ENCODE results near the gene ELP6.
A peak's percentile ranks its signal among the peaks of the same experiment; 100 is the strongest.
"Not testable (repeated sequence)": the region's sequence is repeated elsewhere in the genome, so short reads cannot be mapped to it uniquely, and the experiment has no call there.

The ELP6 gene

GRCh38 chr3:47517937-47518336 lies 4.4 kb upstream of the ELP6 start:
- DNase-seq = no peak
- in situ Hi-C loops (cut with HindIII; ENCODE audit: low pct_ligation_motif_present, low pct_unique_long_range_greater_than_20kb, low sequenced_read_pairs) = no loop called here

- no peak for DNase-seq
- in situ Hi-C loops (cut with HindIII; ENCODE audit: low pct_ligation_motif_present, low pct_unique_long_range_greater_than_20kb, low sequenced_read_pairs) = no loop called here
These were observed 2.4 kb upstream of the ELP6 start for GRCh38 chr3:47515864-47516319.

GRCh38 chr3:47515100-47515499 lies 1.6 kb upstream of the ELP6 start:
- in situ Hi-C loops (cut with HindIII; ENCODE audit: low pct_ligation_motif_present, low pct_unique_long_range_greater_than_20kb, low sequenced_read_pairs) = no loop called here
- no peak for DNase-seq

GRCh38 chr3:47512416-47513124 lies 942 bp downstream of the ELP6 start:
- peak; percentile 12 for DNase-seq
- in situ Hi-C loops (cut with HindIII; ENCODE audit: low pct_ligation_motif_present, low pct_unique_long_range_greater_than_20kb, low sequenced_read_pairs) = no loop called here

DNA sequence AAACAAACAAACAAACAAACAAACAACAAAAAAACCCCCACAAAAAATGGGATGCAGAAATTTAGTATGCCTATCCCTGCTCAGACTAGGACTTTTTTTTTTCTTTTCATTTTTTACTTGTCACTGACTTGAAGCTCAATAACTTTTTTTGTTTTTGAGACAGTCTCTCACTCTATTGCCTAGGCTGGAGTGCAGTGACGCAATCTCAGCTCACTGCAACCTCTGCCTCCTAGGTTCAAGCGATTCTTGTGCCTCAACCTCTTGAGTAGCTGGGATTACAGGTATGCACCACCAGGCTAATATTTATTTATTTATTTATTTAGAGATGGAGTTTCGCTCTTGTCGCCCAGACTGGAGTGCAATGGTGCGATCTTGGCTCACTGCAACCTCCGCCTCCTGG lies 8.2 kb downstream of the ELP6 start:
- in situ Hi-C loops (cut with HindIII; ENCODE audit: low pct_ligation_motif_present, low pct_unique_long_range_greater_than_20kb, low sequenced_read_pairs); DNase-seq: not testable (repeated sequence)

DNA sequence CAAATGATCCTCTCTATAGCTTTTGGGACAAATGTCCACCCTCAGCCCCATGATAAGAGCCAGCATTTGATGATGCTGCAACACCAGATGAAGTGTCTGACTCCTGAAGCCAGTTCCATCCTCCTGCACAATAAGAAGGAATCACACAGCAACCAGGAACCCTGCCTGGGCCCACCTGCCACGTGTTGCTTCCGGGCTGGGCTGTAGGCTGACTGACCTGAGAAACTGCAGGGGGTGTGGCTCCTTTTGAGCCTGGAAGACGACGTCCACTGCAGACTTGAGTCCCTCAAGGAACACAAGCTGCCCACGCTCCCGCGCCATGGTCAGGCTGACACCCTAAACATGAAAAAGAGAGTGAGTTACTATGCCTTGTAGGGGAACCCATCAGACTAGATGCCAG lies 9.4 kb downstream of the ELP6 start:
- DNase-seq = no peak
- in situ Hi-C loops (cut with HindIII; ENCODE audit: low pct_ligation_motif_present, low pct_unique_long_range_greater_than_20kb, low sequenced_read_pairs) = no loop called here

- DNase-seq = no peak
- in situ Hi-C loops (cut with HindIII; ENCODE audit: low pct_ligation_motif_present, low pct_unique_long_range_greater_than_20kb, low sequenced_read_pairs) = no loop called here
These were observed 10.5 kb downstream of the ELP6 start for GRCh38 chr3:47503033-47503432.

DNA sequence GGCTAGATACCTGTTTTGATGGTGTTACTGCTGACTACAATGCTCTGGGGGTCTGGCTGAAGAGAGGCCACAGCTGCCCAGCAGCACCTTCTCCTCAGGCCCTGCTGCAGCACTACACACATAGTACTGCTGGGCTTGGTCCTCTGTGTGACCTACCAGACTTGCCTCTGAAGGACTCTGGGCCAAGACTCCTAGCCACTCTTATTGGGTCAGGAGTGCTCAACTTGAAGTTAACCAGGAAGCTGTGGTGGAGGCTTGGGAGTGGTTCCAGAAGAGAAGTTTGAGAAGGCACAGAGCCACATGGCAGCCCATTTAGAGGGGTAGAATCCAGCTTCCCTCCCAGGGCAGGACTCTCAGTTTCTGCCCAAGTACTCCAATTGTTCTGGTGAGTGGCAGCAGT lies 16.6 kb downstream of the ELP6 start:
- DNase-seq = no peak
- in situ Hi-C loops (cut with HindIII; ENCODE audit: low pct_ligation_motif_present, low pct_unique_long_range_greater_than_20kb, low sequenced_read_pairs) = no loop called here

DNA sequence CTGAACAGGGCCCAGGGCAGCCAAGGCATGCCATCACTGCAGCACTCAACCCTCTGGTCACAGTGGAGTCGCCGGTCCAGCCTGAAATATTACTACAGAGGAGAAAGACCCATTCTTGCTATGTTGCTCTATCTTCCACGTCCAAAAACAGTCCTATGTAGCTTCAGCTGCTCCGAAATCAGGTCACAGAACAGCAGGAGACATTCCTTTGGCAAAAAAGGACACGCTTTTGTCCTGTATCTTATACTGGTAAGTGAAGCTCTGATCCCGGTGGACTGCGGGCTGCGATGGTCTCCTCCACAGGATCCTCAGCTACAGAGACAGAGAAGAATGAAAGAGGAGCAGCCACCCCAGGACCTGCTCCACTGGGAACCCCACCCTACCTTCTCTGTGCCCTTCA lies 17.6 kb downstream of the ELP6 start:
- in situ Hi-C loops (cut with HindIII; ENCODE audit: low pct_ligation_motif_present, low pct_unique_long_range_greater_than_20kb, low sequenced_read_pairs) = no loop called here

GRCh38 chr3:47495111-47495510 lies 18.4 kb downstream of the ELP6 start:
- in situ Hi-C loops (cut with HindIII; ENCODE audit: low pct_ligation_motif_present, low pct_unique_long_range_greater_than_20kb, low sequenced_read_pairs) = no loop called here
- no peak for DNase-seq

More for the DNA sequence above, 17.6 kb downstream of the ELP6 start:
- DNase-seq = no peak

DNA sequence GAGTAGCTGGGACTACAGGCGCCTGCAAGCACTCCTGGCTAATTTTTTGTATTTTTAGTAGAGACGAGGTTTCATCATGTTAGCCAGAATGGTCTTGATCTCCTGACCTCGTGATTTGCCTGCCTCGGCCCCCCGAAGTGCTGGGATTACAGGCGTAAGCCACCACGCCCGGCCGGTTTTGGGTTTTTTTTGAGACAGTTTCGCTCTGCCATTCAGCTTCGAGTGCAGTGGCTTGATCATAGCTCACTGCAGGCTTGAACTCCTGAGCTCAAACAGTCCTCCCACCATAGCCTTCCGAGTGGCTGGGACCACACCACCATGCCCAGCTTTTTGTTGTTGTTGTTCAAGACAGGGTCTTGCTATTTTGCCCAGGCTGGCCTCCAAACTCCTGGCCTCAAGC lies 21.7 kb downstream of the ELP6 start:
- no peak for DNase-seq
- in situ Hi-C loops (cut with HindIII; ENCODE audit: low pct_ligation_motif_present, low pct_unique_long_range_greater_than_20kb, low sequenced_read_pairs) = no loop called here

DNA sequence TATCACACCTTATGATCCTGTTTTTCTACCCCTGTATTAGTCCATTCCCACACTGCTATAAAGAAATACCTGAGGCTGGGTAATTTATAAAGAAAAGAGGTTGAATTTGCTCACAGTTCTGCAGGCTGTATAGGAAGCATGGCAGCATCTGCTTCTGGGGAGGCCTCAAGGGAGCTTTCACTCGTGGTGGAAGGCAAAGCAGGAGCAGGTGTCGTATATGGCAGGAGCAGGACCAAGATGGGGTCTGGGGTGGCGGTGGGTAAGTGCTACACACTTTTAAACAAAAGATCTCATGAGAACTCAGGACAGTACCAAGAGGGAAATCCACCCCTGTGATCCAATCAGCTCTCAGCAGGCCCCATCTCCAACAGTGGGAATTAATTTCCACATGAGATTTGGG lies 22.3 kb downstream of the ELP6 start:
- no peak for DNase-seq
- in situ Hi-C loops (cut with HindIII; ENCODE audit: low pct_ligation_motif_present, low pct_unique_long_range_greater_than_20kb, low sequenced_read_pairs) = no loop called here

- in situ Hi-C loops (cut with HindIII; ENCODE audit: low pct_ligation_motif_present, low pct_unique_long_range_greater_than_20kb, low sequenced_read_pairs) = no loop called here
- no peak for DNase-seq
These were observed 26.2 kb downstream of the ELP6 start for GRCh38 chr3:47487265-47487664.

DNA sequence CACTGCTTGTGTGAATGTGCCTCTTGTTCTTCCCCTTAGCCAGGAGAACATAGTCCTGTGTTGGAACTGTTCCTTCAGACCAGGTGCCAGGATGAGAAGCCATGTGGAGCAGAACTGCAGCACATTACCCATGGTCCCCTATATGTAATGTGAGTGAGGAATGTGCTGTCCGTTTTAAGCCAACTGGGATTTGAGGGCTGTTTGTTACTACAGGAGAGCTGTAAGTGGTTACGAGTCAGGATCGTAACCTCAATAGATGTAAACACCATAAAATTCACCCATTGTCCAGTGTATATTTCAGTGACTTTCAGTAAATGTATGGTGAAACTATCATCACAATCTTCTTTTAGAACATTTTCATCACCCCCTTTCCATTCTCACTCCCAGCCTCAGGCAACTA lies 27.7 kb downstream of the ELP6 start:
- in situ Hi-C loops (cut with HindIII; ENCODE audit: low pct_ligation_motif_present, low pct_unique_long_range_greater_than_20kb, low sequenced_read_pairs) = no loop called here
- no peak for DNase-seq

DNA sequence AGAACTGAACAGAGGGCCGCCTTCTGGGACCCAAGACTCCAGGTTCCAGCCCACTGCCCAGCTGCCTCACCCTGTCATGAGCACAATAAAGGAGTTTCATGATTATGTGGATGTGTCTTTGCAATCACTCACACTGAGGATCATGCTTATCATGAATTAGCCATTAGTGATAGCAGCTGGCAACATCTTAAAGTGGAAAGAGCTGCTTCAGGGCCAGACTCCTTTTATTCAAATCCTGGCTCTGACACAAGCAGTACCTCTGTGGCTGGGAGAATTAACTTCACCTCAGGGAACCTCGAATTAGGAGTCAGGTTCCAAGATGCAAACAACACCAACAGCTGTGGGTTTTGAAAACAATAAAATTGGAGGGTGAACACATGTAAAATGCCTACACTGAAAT lies 31.1 kb downstream of the ELP6 start:
- in situ Hi-C loops (cut with HindIII; ENCODE audit: low pct_ligation_motif_present, low pct_unique_long_range_greater_than_20kb, low sequenced_read_pairs) = no loop called here
- DNase-seq = no peak

GRCh38 chr3:47481763-47482162 lies 31.7 kb downstream of the ELP6 start:
- DNase-seq; in situ Hi-C loops (cut with HindIII; ENCODE audit: low pct_ligation_motif_present, low pct_unique_long_range_greater_than_20kb, low sequenced_read_pairs): not testable (repeated sequence)

GRCh38 chr3:47480267-47480666 lies 33.2 kb downstream of the ELP6 start:
- DNase-seq; in situ Hi-C loops (cut with HindIII; ENCODE audit: low pct_ligation_motif_present, low pct_unique_long_range_greater_than_20kb, low sequenced_read_pairs): not testable (repeated sequence)

GRCh38 chr3:47479826-47480160 lies 33.7 kb downstream of the ELP6 start:
- no peak for DNase-seq
- in situ Hi-C loops (cut with HindIII; ENCODE audit: low pct_ligation_motif_present, low pct_unique_long_range_greater_than_20kb, low sequenced_read_pairs) = no loop called here

- in situ Hi-C loops (cut with HindIII; ENCODE audit: low pct_ligation_motif_present, low pct_unique_long_range_greater_than_20kb, low sequenced_read_pairs) = no loop called here
- no peak for DNase-seq
These were observed 35.5 kb downstream of the ELP6 start for GRCh38 chr3:47478022-47478421.

- DNase-seq = no peak
- in situ Hi-C loops (cut with HindIII; ENCODE audit: low pct_ligation_motif_present, low pct_unique_long_range_greater_than_20kb, low sequenced_read_pairs) = no loop called here
These were observed 36.8 kb downstream of the ELP6 start for GRCh38 chr3:47476644-47477199.

GRCh38 chr3:47476330-47476626 lies 37.2 kb downstream of the ELP6 start:
- in situ Hi-C loops (cut with HindIII; ENCODE audit: low pct_ligation_motif_present, low pct_unique_long_range_greater_than_20kb, low sequenced_read_pairs) = no loop called here
- DNase-seq = no peak
